Lower leg skin (tissue), 3 donors: ENCODE measurements around the gene HARS2.

ENCODE experiments used
- POLR2A ChIP-seq, 2 donors: fragments of 450-650 bp; IDR thresholded peaks; one replicate each; pipeline ENCODE4 v1.6.1; 2016 to 2017; ENCODE audit warnings: antibody characterized with exemption in 2 of 2, mild to moderate bottlenecking in 1 of 2, moderate library complexity in 1 of 2
- TF ChIP-seq, protein P1 (sequence below), 3 donors: fragments of 450-650 bp; IDR thresholded peaks; one replicate each; pipeline ENCODE4 v1.5.1; 2016; ENCODE audit warnings: antibody characterized with exemption in 3 of 3, mild to moderate bottlenecking in 3 of 3, moderate library complexity in 2 of 3

GRCh38 chr5:140725799-140726471 lies 34.7 kb downstream of the HARS2 start:
- TF ChIP-seq, protein P1, sequence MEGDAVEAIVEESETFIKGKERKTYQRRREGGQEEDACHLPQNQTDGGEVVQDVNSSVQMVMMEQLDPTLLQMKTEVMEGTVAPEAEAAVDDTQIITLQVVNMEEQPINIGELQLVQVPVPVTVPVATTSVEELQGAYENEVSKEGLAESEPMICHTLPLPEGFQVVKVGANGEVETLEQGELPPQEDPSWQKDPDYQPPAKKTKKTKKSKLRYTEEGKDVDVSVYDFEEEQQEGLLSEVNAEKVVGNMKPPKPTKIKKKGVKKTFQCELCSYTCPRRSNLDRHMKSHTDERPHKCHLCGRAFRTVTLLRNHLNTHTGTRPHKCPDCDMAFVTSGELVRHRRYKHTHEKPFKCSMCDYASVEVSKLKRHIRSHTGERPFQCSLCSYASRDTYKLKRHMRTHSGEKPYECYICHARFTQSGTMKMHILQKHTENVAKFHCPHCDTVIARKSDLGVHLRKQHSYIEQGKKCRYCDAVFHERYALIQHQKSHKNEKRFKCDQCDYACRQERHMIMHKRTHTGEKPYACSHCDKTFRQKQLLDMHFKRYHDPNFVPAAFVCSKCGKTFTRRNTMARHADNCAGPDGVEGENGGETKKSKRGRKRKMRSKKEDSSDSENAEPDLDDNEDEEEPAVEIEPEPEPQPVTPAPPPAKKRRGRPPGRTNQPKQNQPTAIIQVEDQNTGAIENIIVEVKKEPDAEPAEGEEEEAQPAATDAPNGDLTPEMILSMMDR (IDR thresholded peaks at IDR 0.05) = no peak
- no peak for TF ChIP-seq POLR2A (IDR thresholded peaks at IDR 0.05)
